Kidney tubule cell (primary cell): ENCODE data around the gene GPR146.

Experiments
- DNase-seq: peaks from one replicate; pipeline ENCODE4 v3.0.0-alpha.2; 2018; ENCODE audit warnings: low spot score

GPR146 gene

DNA sequence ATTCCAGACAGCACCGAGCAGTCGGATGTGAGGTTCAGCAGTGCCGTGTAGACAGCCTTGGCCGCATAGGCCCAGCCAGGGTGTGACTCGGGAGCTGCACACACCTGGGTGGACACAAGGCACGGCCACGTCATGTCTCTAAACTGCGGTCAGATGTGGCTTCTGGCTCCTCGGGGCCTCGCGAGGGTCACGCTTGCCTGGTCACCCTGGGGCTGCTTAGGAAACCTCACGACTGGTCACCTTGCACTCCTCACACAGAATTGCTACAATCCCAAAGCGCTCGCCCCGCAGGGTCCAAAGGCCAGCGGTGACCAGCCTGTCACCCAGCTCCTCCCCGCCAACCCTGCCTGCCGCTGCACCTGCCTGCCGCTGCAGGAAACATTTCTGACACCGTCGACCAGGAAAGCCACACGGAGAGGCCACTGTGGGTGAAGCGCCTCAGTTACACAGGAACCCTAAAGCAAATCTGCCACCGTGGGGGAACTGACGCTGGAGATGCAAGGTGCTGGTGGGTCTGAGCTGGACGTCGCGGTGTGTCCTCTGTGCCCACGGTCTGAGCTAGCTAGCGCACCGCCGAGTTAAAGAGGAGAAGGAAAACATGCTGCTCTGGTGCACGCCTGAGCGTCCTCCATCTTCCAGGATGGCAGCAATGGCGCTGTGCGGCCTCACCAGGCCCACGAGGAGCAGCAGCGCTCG is 48.6 kb downstream of the GPR146 start:
- DNase-seq, result peak; percentile 96

- DNase-seq, result no peak
These were observed 49.1 kb downstream of the GPR146 start for GRCh38 chr7:1093502-1093843.

- DNase-seq, result peak; percentile 65
These were observed 49.7 kb downstream of the GPR146 start for GRCh38 chr7:1093916-1094508.

DNA sequence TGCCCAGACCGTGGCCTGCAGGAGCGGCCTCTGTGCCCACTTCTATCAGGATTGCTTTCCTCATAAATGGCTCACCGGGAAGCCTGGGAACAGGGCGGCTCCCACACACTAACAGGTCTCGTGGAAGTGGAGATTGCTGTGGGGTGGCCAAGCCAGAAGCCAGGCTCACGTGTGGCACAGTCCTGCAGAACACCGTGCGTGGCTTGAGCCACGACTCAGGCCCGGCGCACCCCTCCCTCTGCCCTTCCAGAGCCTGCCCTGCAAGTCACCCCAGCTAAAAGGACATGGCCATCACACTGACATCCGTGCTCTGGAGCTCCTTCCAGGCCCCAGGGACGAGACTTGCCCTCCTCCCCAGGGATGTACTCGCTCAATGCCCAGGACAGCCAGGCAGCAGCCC is 50.5 kb downstream of the GPR146 start:
- DNase-seq, result no peak

- DNase-seq, result peak; percentile 49
These were observed 51.3 kb downstream of the GPR146 start for GRCh38 chr7:1095621-1096155.

DNA sequence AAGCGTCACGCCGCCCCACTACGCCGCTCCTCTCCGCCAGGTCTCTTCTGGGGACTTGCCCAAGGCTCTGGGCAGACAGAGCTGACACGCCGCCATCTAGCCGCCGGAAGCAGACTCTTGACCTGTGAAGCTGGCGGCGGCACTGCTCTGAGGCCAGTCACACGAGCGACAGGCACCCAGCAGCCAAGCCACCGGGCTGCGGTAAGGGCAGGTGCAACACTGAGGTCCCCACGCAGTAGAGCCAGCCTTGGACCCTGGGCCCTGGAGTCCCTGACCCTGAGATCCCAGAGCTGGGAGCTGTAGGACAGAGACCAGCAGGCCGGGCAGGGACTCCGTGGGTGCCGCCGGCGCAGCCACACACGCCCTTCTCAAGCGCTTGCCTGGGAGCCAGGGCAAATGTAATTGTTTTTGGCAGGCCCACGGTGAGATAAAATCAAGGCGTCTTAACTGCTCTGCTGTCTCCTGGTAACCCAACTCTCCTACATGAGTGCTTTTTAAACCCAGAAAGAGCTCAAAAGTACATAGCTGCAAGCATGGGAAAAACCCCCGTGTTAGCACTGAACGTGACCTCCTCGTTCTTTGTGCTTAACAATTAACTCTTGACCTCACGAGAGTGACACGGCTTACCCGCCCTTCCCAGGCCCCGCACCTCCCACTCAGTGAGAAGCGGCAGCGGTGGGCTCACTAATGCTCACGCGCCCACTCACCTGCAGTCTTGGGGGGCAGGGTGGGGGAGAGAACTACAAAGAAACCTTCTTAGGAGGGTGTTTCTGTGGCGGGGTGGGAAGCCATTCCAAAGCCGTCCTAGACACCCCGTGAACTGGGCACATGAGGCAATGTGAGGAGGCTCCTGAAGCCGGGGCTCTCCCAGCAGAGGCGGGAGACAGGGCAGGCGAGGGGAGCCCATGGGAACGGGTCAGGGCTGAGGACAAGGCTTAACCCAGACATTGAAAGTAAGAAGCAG is 52.1 kb downstream of the GPR146 start:
- DNase-seq, result peak; percentile 35

DNA sequence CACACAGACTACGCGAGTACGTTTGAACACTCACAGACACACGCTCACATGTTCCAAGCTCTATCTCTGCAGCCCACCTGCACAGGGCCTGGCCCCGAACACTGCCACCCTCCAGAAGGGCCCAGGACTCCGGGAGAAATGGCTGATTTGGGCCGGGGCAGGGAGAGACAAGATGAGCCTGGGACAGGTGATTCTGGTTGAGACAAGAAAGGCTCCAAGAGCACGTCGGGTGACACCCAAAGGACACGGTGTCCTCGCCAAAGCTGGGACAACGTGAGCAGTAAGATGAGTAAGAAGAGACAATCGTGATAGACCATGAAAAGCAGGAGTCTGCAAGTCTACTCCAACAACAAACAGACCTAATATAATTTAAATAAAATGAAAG is 52.8 kb downstream of the GPR146 start:
- DNase-seq, result no peak

GRCh38 chr7:1098243-1099153 is 54.2 kb downstream of the GPR146 start:
- no peak for DNase-seq

GRCh38 chr7:1099154-1099542 is 54.8 kb downstream of the GPR146 start:
- no peak for DNase-seq

- DNase-seq, result no peak
These were observed 55.3 kb downstream of the GPR146 start for GRCh38 chr7:1099637-1100036.

DNA sequence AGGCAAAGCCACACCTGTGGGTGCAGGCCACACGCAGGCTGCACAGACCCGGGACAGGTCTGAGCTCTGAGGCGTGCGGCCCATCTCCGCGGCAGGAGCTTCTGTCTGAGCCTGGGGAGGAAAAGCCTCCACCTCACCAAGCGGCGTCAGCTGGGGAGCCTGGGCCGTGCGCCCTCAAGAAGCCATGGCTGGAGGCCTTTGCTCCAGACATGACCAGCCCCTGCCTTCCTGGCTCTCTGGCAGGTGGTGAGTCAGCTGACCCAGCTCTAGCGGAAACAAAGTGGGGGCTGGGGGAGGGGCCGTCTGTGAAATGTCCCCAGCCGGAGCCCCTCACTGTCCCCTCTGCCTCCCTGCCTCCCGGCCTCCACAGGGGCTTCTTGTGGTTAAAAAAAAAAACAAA is 56.0 kb downstream of the GPR146 start:
- DNase-seq, result peak; percentile 41

GRCh38 chr7:1100834-1101562 is 56.7 kb downstream of the GPR146 start:
- DNase-seq, result no peak

DNA sequence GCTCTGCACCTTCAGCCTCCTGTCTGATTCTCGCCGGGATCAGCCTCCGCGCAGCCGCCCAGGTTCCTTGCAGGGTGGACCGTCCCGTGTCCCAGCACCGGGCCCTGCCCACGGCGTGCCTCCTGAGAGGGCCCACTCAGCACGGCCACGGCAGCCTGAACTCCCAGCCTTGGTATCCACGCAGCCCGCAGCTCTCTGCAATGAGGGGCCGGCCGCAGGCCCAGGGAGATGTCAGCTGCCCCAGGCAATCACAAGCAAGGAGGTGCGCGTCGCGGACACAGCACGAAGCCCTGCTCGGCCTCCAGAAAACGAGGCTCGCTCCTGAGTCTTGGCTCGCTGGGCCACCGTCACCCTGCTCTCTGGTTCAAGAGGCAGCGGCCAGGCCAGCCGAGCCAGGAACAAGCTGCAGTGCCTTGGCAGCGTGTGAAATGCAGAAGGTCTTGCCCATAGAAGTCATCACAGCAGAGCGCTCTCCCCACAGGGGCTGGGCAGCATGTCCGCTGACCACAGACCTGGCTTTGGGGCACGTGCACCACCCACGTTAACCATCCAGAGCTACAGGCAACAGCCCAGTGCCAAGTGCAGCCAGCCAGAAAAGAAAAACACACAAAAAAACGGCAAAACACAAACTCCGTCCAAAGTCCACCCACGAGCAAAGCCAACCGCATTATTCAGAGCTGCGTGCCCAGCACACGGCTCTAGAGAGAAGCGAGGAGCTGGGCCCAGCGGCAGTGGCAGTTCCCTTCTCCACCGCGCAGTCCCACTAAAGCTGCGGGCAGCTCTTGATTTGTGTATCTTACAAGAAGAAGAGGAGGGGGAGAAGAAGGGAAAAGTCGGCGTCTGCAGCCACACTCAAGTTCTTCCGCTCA is 57.5 kb downstream of the GPR146 start:
- peak; percentile 72 for DNase-seq

GRCh38 chr7:1103009-1103788 is 58.9 kb downstream of the GPR146 start:
- no peak for DNase-seq

DNA sequence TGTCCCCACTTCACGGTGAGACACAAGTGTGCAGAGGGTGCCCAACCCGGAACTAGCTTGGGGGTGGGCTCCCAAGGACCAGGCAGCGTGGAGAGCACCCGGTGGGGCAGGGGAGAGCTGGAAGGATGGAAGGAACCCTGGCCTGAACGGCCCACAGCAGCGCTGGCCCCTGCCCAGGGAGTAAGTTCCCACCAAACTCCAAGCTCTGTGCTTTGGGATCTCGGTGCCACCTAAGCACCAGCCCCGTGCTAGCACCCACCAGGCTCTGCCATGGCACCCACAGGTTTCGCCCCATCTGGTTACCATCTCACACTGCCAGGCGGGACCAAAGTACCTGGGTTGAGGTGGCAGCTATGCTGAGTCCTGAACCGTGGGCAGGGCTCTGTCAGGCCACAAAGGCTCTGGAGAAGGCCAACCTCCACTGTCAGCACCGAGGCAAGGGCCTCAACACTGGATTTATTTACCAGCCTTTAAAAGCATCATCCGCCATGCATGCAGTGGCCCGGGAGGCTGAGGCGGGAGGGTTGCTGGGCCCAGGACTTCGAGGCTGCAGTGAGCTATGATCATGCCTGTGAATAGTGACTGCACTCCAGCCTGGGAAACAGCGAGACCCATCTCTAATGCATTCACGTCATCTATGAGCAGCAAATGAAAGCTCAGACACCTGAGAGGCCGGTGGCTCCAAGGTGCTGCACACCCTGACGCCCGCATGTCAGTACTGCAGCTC is 59.6 kb downstream of the GPR146 start:
- no peak for DNase-seq

DNA sequence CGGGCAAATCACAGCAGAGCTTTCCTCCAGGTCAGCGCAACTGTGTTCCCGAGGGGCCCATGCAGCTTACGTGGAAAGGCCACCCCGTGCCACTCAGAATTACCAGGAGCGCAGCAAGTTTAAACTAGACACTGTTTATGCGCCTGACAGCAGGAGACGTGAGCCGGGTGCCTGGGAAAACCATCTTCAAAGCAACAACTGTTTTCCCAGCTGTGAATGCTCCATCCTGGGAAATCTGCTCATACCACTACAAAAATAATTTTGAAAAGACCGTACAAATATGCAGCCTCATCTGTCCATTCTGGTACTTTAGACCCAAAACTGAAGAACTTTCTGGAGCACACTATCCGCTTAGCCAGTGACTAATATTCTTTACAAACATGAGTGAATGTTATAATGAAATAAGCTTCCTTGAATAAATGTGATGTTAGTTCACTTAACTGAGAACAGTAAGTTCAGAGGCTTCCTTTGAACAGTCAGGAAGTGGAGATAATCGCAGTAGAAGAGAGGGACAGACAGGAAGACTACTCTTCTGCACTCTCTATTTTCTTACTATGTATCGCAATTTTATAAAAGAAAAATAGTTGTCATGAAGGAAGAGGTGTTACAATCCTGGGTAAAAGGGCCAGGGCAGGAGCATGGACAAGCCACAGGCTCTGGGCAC is 60.3 kb downstream of the GPR146 start:
- DNase-seq, result no peak

GRCh38 chr7:1105189-1105588 is 60.8 kb downstream of the GPR146 start:
- no peak for DNase-seq
